ENCODE results near the gene KSR2.
"Not testable (repeated sequence)": the region's sequence is repeated elsewhere in the genome, so short reads cannot be mapped to it uniquely, and the experiment has no call there.

KSR2 gene

GRCh38 chr12:117890137-117890536 is 78.7 kb downstream of the KSR2 start:
- ATAC-seq = no peak

GRCh38 chr12:117889098-117889497 is 79.7 kb downstream of the KSR2 start:
- ATAC-seq = no peak

GRCh38 chr12:117885211-117885610 is 83.6 kb downstream of the KSR2 start:
- ATAC-seq = no peak

GRCh38 chr12:117884161-117884560 is 84.6 kb downstream of the KSR2 start:
- no peak for ATAC-seq

GRCh38 chr12:117882603-117883184 is 86.1 kb downstream of the KSR2 start:
- ATAC-seq = no peak

GRCh38 chr12:117882181-117882580 is 86.6 kb downstream of the KSR2 start:
- no peak for ATAC-seq

GRCh38 chr12:117881517-117881916 is 87.3 kb downstream of the KSR2 start:
- no peak for ATAC-seq

- no peak for ATAC-seq
These were observed 90.2 kb downstream of the KSR2 start for GRCh38 chr12:117878605-117879004.

- no peak for ATAC-seq
These were observed 92.4 kb downstream of the KSR2 start for GRCh38 chr12:117876436-117876816.

GRCh38 chr12:117875744-117876435 is 92.9 kb downstream of the KSR2 start:
- ATAC-seq = peak in 1 of 2 donors; percentile 43

GRCh38 chr12:117874842-117875434 is 93.9 kb downstream of the KSR2 start:
- peak; percentile 58 to 66 for ATAC-seq

- ATAC-seq = not testable (repeated sequence)
These were observed 94.6 kb downstream of the KSR2 start for GRCh38 chr12:117874198-117874597.

GRCh38 chr12:117872546-117873169 is 96.1 kb downstream of the KSR2 start:
- no peak for ATAC-seq

GRCh38 chr12:117869551-117869950 is 99.2 kb downstream of the KSR2 start:
- ATAC-seq = no peak

GRCh38 chr12:117867348-117867747 is 101.4 kb downstream of the KSR2 start:
- ATAC-seq = no peak

GRCh38 chr12:117865505-117865904 is 103.3 kb downstream of the KSR2 start:
- ATAC-seq = no peak

GRCh38 chr12:117863002-117863709 is 105.6 kb downstream of the KSR2 start:
- ATAC-seq = no peak

- ATAC-seq = no peak
These were observed 107.1 kb downstream of the KSR2 start for GRCh38 chr12:117861691-117862090.

- not testable (repeated sequence) for ATAC-seq
These were observed 108.0 kb downstream of the KSR2 start for GRCh38 chr12:117860787-117861290.

- ATAC-seq = no peak
These were observed 108.7 kb downstream of the KSR2 start for GRCh38 chr12:117860111-117860510.

- ATAC-seq = no peak
These were observed 110.9 kb downstream of the KSR2 start for GRCh38 chr12:117857632-117858612.

- ATAC-seq = not testable (repeated sequence)
These were observed 111.7 kb downstream of the KSR2 start for GRCh38 chr12:117857139-117857538.

Data from activated CD4-positive, CD25-positive, alpha-beta regulatory T cell treated with anti-CD3 and anti-CD28 coated beads, Interleukin-2, amount 50 U/mL, for 24 hours (primary cell).